IgD-negative memory B cell (primary cell): ENCODE results near the gene COL4A3. TPM values are rescaled to one million over a fixed set of nuclear protein-coding genes. Genes with fewer than 3 reads are reported as not detected.

Experiments used
- H3K27ac Mint-ChIP-seq, 3 donors: one replicate each; pipeline ENCODE4 v1.8.0; 2020 to 2022; ENCODE audit warnings: mild to moderate bottlenecking in 3 of 3, mixed read lengths in 3 of 3, moderate library complexity in 1 of 3
- H3K27me3 Mint-ChIP-seq: one replicate; pipeline ENCODE4 v1.8.0; 2021; ENCODE audit warnings: mixed read lengths
- H3K36me3 Mint-ChIP-seq: one replicate; pipeline ENCODE4 v1.8.0; 2020; ENCODE audit warnings: mild to moderate bottlenecking, mixed read lengths
- H3K4me1 Mint-ChIP-seq, 3 donors: one replicate each; pipeline ENCODE4 v1.8.0; 2020 to 2022; ENCODE audit warnings: mixed read lengths in 3 of 3, mild to moderate bottlenecking in 1 of 3
- H3K4me3 Mint-ChIP-seq, 4 donors: one replicate each; pipeline ENCODE4 v1.8.0; 2020 to 2022; ENCODE audit warnings: mild to moderate bottlenecking in 4 of 4, mixed read lengths in 4 of 4, moderate library complexity in 3 of 4
- H3K9me3 Mint-ChIP-seq, 3 donors: one replicate each; pipeline ENCODE4 v1.8.0; 2020 to 2021; ENCODE audit warnings: mixed read lengths in 3 of 3, mild to moderate bottlenecking in 1 of 3
- polyA plus RNA-seq: library from polyadenylated mRNA; unstranded; fragments of 300-500 nt; fragmentation: Illumina TruSeq; gene quantifications from one replicate; pipeline ENCODE4 v1.2.3, GENCODE V29; 2021

Gene COL4A3
- polyA plus RNA-seq, 1 donor from 2014 or later: 6.2 TPM

- no peak overlapping the region for H3K4me3 Mint-ChIP-seq
- H3K9me3 Mint-ChIP-seq: peaks cover 0 to 4% (median 0%) of the 10 kb centered on the region in 3 donors
- H3K27me3 Mint-ChIP-seq: no peaks in the 10 kb centered on the region
- no peak overlapping the region for H3K27ac Mint-ChIP-seq
- peaks cover 28% of the 10 kb centered on the region for H3K36me3 Mint-ChIP-seq
- peaks cover 0 to 7% (median 4%) of the 10 kb centered on the region in 3 donors for H3K4me1 Mint-ChIP-seq
These were observed 93.4 kb downstream of the COL4A3 start for GRCh38 chr2:227257820-227258219.

- H3K9me3 Mint-ChIP-seq: peaks cover 0 to 4% (median 0%) of the 10 kb centered on the region in 3 donors
- H3K4me1 Mint-ChIP-seq: peaks cover 0 to 7% (median 4%) of the 10 kb centered on the region in 3 donors
- H3K27me3 Mint-ChIP-seq: no peaks in the 10 kb centered on the region
- H3K4me3 Mint-ChIP-seq: no peak overlapping the region
- peaks cover 20% of the 10 kb centered on the region for H3K36me3 Mint-ChIP-seq
- H3K27ac Mint-ChIP-seq: no peak overlapping the region
These were observed 95.6 kb downstream of the COL4A3 start for GRCh38 chr2:227260041-227260440.

- Mint-ChIP-seq H3K27ac (no peak overlapping the region), H3K4me1 (no peaks in the 10 kb centered on the region), H3K27me3 (no peaks in the 10 kb centered on the region), H3K4me3 (no peak overlapping the region), H3K36me3 (peaks cover 5% of the 10 kb centered on the region), H3K9me3 (no peaks in the 10 kb centered on the region)
These were observed 103.1 kb downstream of the COL4A3 start for GRCh38 chr2:227267410-227268115.

- H3K4me3 Mint-ChIP-seq: no peak overlapping the region
- H3K27ac Mint-ChIP-seq: peak overlapping the region in 1 of 3 donors; percentile 62
- no peaks in the 10 kb centered on the region for H3K9me3 Mint-ChIP-seq
- no peaks in the 10 kb centered on the region for H3K27me3 Mint-ChIP-seq
- H3K36me3 Mint-ChIP-seq: peaks cover 13% of the 10 kb centered on the region
- H3K4me1 Mint-ChIP-seq: no peaks in the 10 kb centered on the region
These were observed 116.5 kb downstream of the COL4A3 start for GRCh38 chr2:227280895-227281294.

GRCh38 chr2:227285741-227286236 lies 121.4 kb downstream of the COL4A3 start:
- Mint-ChIP-seq H3K27me3 (no peaks in the 10 kb centered on the region), H3K9me3 (no peaks in the 10 kb centered on the region), H3K36me3 (peaks cover 11% of the 10 kb centered on the region), H3K4me3 (no peak overlapping the region), H3K4me1 (no peaks in the 10 kb centered on the region), H3K27ac (no peak overlapping the region)

GRCh38 chr2:227287771-227288170 lies 123.3 kb downstream of the COL4A3 start:
- H3K4me3 Mint-ChIP-seq: no peak overlapping the region
- peaks cover 13% of the 10 kb centered on the region for H3K36me3 Mint-ChIP-seq
- no peaks in the 10 kb centered on the region for H3K27me3 Mint-ChIP-seq
- H3K4me1 Mint-ChIP-seq: no peaks in the 10 kb centered on the region
- no peak overlapping the region for H3K27ac Mint-ChIP-seq
- no peaks in the 10 kb centered on the region for H3K9me3 Mint-ChIP-seq

GRCh38 chr2:227292314-227292713 lies 127.9 kb downstream of the COL4A3 start:
- H3K4me1 Mint-ChIP-seq: no peaks in the 10 kb centered on the region
- H3K4me3 Mint-ChIP-seq: no peak overlapping the region
- no peak overlapping the region for H3K27ac Mint-ChIP-seq
- H3K36me3 Mint-ChIP-seq: peaks cover 23% of the 10 kb centered on the region
- no peaks in the 10 kb centered on the region for H3K9me3 Mint-ChIP-seq
- H3K27me3 Mint-ChIP-seq: no peaks in the 10 kb centered on the region

GRCh38 chr2:227293531-227293930 lies 129.1 kb downstream of the COL4A3 start:
- peaks cover 23% of the 10 kb centered on the region for H3K36me3 Mint-ChIP-seq
- no peaks in the 10 kb centered on the region for H3K4me1 Mint-ChIP-seq
- H3K27ac Mint-ChIP-seq: no peak overlapping the region
- no peak overlapping the region for H3K4me3 Mint-ChIP-seq
- no peaks in the 10 kb centered on the region for H3K9me3 Mint-ChIP-seq
- H3K27me3 Mint-ChIP-seq: no peaks in the 10 kb centered on the region

GRCh38 chr2:227295806-227296205 lies 131.4 kb downstream of the COL4A3 start:
- no peaks in the 10 kb centered on the region for H3K9me3 Mint-ChIP-seq
- H3K27me3 Mint-ChIP-seq: no peaks in the 10 kb centered on the region
- no peak overlapping the region for H3K4me3 Mint-ChIP-seq
- no peak overlapping the region for H3K27ac Mint-ChIP-seq
- H3K36me3 Mint-ChIP-seq: peaks cover 34% of the 10 kb centered on the region
- no peaks in the 10 kb centered on the region for H3K4me1 Mint-ChIP-seq

- H3K36me3 Mint-ChIP-seq: peaks cover 33% of the 10 kb centered on the region
- no peak overlapping the region for H3K27ac Mint-ChIP-seq
- no peak overlapping the region for H3K4me3 Mint-ChIP-seq
- no peaks in the 10 kb centered on the region for H3K4me1 Mint-ChIP-seq
- H3K27me3 Mint-ChIP-seq: no peaks in the 10 kb centered on the region
- H3K9me3 Mint-ChIP-seq: no peaks in the 10 kb centered on the region
These were observed 132.4 kb downstream of the COL4A3 start for GRCh38 chr2:227296671-227297405.

GRCh38 chr2:227301523-227301922 lies 137.1 kb downstream of the COL4A3 start:
- no peak overlapping the region for H3K4me3 Mint-ChIP-seq
- H3K27ac Mint-ChIP-seq: no peak overlapping the region
- no peaks in the 10 kb centered on the region for H3K9me3 Mint-ChIP-seq
- H3K4me1 Mint-ChIP-seq: no peaks in the 10 kb centered on the region
- H3K36me3 Mint-ChIP-seq: peaks cover 22% of the 10 kb centered on the region
- H3K27me3 Mint-ChIP-seq: no peaks in the 10 kb centered on the region

- peaks cover 16% of the 10 kb centered on the region for H3K36me3 Mint-ChIP-seq
- H3K9me3 Mint-ChIP-seq: no peaks in the 10 kb centered on the region
- H3K4me3 Mint-ChIP-seq: no peak overlapping the region
- H3K4me1 Mint-ChIP-seq: peaks cover 0 to 2% (median 0%) of the 10 kb centered on the region in 3 donors
- no peaks in the 10 kb centered on the region for H3K27me3 Mint-ChIP-seq
- no peak overlapping the region for H3K27ac Mint-ChIP-seq
These were observed 144.4 kb downstream of the COL4A3 start for GRCh38 chr2:227308784-227309183.

GRCh38 chr2:227310756-227311110 lies 146.3 kb downstream of the COL4A3 start:
- no peaks in the 10 kb centered on the region for H3K27me3 Mint-ChIP-seq
- no peak overlapping the region for H3K27ac Mint-ChIP-seq
- H3K4me1 Mint-ChIP-seq: peaks cover 0 to 2% (median 0%) of the 10 kb centered on the region in 3 donors
- H3K4me3 Mint-ChIP-seq: no peak overlapping the region
- H3K9me3 Mint-ChIP-seq: no peaks in the 10 kb centered on the region
- peaks cover 16% of the 10 kb centered on the region for H3K36me3 Mint-ChIP-seq

- H3K4me1 Mint-ChIP-seq: peaks cover 0 to 2% (median 0%) of the 10 kb centered on the region in 3 donors
- H3K4me3 Mint-ChIP-seq: no peak overlapping the region
- peaks cover 16% of the 10 kb centered on the region for H3K36me3 Mint-ChIP-seq
- peaks cover 0 to 2% (median 0%) of the 10 kb centered on the region in 3 donors for H3K9me3 Mint-ChIP-seq
- H3K27me3 Mint-ChIP-seq: no peaks in the 10 kb centered on the region
- H3K27ac Mint-ChIP-seq: no peak overlapping the region
These were observed 147.6 kb downstream of the COL4A3 start for GRCh38 chr2:227311861-227312506.

GRCh38 chr2:227312579-227312978 lies 148.2 kb downstream of the COL4A3 start:
- H3K27ac Mint-ChIP-seq: no peak overlapping the region
- peaks cover 17% of the 10 kb centered on the region for H3K36me3 Mint-ChIP-seq
- H3K4me3 Mint-ChIP-seq: no peak overlapping the region
- H3K27me3 Mint-ChIP-seq: no peaks in the 10 kb centered on the region
- peaks cover 0 to 7% (median 0%) of the 10 kb centered on the region in 3 donors for H3K9me3 Mint-ChIP-seq
- peaks cover 0 to 2% (median 0%) of the 10 kb centered on the region in 3 donors for H3K4me1 Mint-ChIP-seq
